22Rv1 (cell line): ENCODE results near the gene GPATCH8.

ENCODE experiments used
- CTCF ChIP-seq: fragments of 450-650 bp; IDR thresholded peaks from 2 replicates; pipeline ENCODE4 v1.5.1; 2017; ENCODE audit warnings: mild to moderate bottlenecking
- ZFX ChIP-seq: fragments of 450-650 bp; IDR thresholded peaks from 2 replicates; pipeline ENCODE4 v1.6.1; 2017; ENCODE audit warnings: antibody characterized with exemption, borderline replicate concordance

GRCh38 chr17:44374306-44375195 is 128.7 kb downstream of the GPATCH8 start:
- TF ChIP-seq CTCF: no peak
- TF ChIP-seq ZFX: no peak
